ENCODE data around the gene APBA3.
"Not testable (repeated sequence)": the region's sequence is repeated elsewhere in the genome, so short reads cannot be mapped to it uniquely, and the experiment has no call there.

Gene APBA3

DNA sequence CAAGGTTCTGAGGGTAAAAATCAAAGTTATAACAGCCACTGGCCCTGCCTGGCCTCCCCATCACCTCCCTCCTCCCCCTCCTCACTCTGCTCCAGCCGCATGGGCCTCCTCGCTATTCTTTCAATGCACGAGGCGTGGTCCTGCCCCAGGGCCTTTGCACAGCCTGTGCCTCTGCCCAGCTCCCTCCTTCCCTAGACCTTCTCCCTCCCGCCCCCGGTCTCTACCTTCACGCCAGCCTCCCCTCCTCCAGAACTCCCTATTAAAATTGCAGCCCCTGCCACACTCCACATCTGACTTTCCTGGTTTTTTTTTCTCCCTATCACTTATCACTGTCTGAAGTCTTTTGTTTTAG lies 7.2 kb upstream of the APBA3 start:
- Histone ChIP-seq H3K4me1 (no peaks in the 10 kb centered on the region), H3K4me3 (ENCODE audit: low read depth, low read length) (no peak overlapping the region), H3K79me2 (no peaks in the 10 kb centered on the region), H3K27ac (no peak overlapping the region), H2AFZ (no peak overlapping the region), H3K9ac (no peak overlapping the region), H3K36me3 (ENCODE audit: control insufficient read depth, insufficient read depth, low read length) (no peaks in the 10 kb centered on the region), H3K4me2 (ENCODE audit: low read length) (no peak overlapping the region), H3K27me3 (ENCODE audit: control insufficient read depth, insufficient read depth, low read length) (no peaks in the 10 kb centered on the region), H3K9me3 (ENCODE audit: control insufficient read depth, low read length) (no peaks in the 10 kb centered on the region)
- TF ChIP-seq, protein P1, sequence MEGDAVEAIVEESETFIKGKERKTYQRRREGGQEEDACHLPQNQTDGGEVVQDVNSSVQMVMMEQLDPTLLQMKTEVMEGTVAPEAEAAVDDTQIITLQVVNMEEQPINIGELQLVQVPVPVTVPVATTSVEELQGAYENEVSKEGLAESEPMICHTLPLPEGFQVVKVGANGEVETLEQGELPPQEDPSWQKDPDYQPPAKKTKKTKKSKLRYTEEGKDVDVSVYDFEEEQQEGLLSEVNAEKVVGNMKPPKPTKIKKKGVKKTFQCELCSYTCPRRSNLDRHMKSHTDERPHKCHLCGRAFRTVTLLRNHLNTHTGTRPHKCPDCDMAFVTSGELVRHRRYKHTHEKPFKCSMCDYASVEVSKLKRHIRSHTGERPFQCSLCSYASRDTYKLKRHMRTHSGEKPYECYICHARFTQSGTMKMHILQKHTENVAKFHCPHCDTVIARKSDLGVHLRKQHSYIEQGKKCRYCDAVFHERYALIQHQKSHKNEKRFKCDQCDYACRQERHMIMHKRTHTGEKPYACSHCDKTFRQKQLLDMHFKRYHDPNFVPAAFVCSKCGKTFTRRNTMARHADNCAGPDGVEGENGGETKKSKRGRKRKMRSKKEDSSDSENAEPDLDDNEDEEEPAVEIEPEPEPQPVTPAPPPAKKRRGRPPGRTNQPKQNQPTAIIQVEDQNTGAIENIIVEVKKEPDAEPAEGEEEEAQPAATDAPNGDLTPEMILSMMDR (IDR thresholded peaks at IDR 0.05): no peak

- H3K9me3 ChIP-seq (ENCODE audit: control insufficient read depth, low read length): no peaks in the 10 kb centered on the region
- H3K27ac ChIP-seq: no peak overlapping the region
- H3K9ac ChIP-seq: no peak overlapping the region
- no peaks in the 10 kb centered on the region for H3K79me2 ChIP-seq
- no peak overlapping the region for H3K4me3 ChIP-seq (ENCODE audit: low read depth, low read length)
- no peak overlapping the region for H2AFZ ChIP-seq
- H3K4me2 ChIP-seq (ENCODE audit: low read length): no peak overlapping the region
- no peaks in the 10 kb centered on the region for H3K4me1 ChIP-seq
- TF ChIP-seq, protein P1 (IDR thresholded peaks at IDR 0.05): no peak
- no peaks in the 10 kb centered on the region for H3K36me3 ChIP-seq (ENCODE audit: control insufficient read depth, insufficient read depth, low read length)
- H3K27me3 ChIP-seq (ENCODE audit: control insufficient read depth, insufficient read depth, low read length): no peaks in the 10 kb centered on the region
Observed at GRCh38 chr19:3768015-3768747, 6.7 kb upstream of the APBA3 start.

GRCh38 chr19:3767050-3767449 lies 5.6 kb upstream of the APBA3 start:
- H3K9ac ChIP-seq: no peak overlapping the region
- no peaks in the 10 kb centered on the region for H3K79me2 ChIP-seq
- H3K4me3 ChIP-seq (ENCODE audit: low read depth, low read length): no peak overlapping the region
- no peak overlapping the region for H2AFZ ChIP-seq
- no peaks in the 10 kb centered on the region for H3K9me3 ChIP-seq (ENCODE audit: control insufficient read depth, low read length)
- no peaks in the 10 kb centered on the region for H3K27me3 ChIP-seq (ENCODE audit: control insufficient read depth, insufficient read depth, low read length)
- no peak overlapping the region for H3K27ac ChIP-seq
- H3K36me3 ChIP-seq (ENCODE audit: control insufficient read depth, insufficient read depth, low read length): no peaks in the 10 kb centered on the region
- TF ChIP-seq, protein P1 (IDR thresholded peaks at IDR 0.05): no peak
- no peaks in the 10 kb centered on the region for H3K4me1 ChIP-seq
- no peak overlapping the region for H3K4me2 ChIP-seq (ENCODE audit: low read length)

- TF ChIP-seq, protein P1 (IDR thresholded peaks at IDR 0.05): no peak
- peaks cover 2% of the 10 kb centered on the region for H3K79me2 ChIP-seq
- H3K9me3 ChIP-seq (ENCODE audit: control insufficient read depth, low read length): no peaks in the 10 kb centered on the region
- no peaks in the 10 kb centered on the region for H3K4me1 ChIP-seq
- no peak overlapping the region for H2AFZ ChIP-seq
- no peaks in the 10 kb centered on the region for H3K36me3 ChIP-seq (ENCODE audit: control insufficient read depth, insufficient read depth, low read length)
- no peak overlapping the region for H3K4me2 ChIP-seq (ENCODE audit: low read length)
- H3K9ac ChIP-seq: no peak overlapping the region
- no peak overlapping the region for H3K27ac ChIP-seq
- H3K4me3 ChIP-seq (ENCODE audit: low read depth, low read length): no peak overlapping the region
- H3K27me3 ChIP-seq (ENCODE audit: control insufficient read depth, insufficient read depth, low read length): no peaks in the 10 kb centered on the region
Observed at GRCh38 chr19:3766520-3766919, 5.0 kb upstream of the APBA3 start.

DNA sequence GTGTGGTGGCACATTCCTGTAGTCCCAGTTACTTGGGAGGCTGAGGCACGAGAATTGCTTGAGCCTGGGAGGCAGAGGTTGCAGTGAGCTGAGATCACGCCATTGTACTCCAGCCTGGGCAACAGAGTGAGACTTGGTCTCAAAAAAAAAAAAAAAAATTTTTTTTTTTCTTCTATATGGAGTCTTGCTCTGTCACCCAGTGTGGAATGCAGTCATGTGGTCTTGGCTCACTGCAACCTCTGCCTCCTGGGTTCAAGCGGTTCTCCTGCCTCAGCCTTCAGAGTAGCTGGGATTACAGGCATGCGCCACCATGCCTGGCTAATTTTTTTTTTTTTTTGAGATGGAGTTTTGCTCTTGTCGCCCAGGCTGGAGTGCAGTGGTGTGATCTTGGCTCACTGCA lies 4.3 kb upstream of the APBA3 start:
- not testable (repeated sequence) for H3K79me2 ChIP-seq; H3K4me1 ChIP-seq; H3K9me3 ChIP-seq (ENCODE audit: control insufficient read depth, low read length); H3K4me2 ChIP-seq (ENCODE audit: low read length); H3K27me3 ChIP-seq (ENCODE audit: control insufficient read depth, insufficient read depth, low read length); H3K4me3 ChIP-seq (ENCODE audit: low read depth, low read length); H2AFZ ChIP-seq; H3K9ac ChIP-seq; H3K36me3 ChIP-seq (ENCODE audit: control insufficient read depth, insufficient read depth, low read length); H3K27ac ChIP-seq
